SK-N-MC (cell line): ENCODE results near the gene ICAM1.
A peak's percentile ranks its signal among the peaks of the same experiment; 100 is the strongest.

ENCODE experiments used
- EZH2 ChIP-seq: fragments of 200-600 bp; sonication (generic); IDR thresholded peaks from one replicate; pipeline ENCODE4 v1.6.1; 2017; ENCODE audit warnings: antibody characterized with exemption
- FOXP2 ChIP-seq: optimal IDR thresholded peaks from 2 replicates; pipeline ENCODE3; 2011; ENCODE audit warnings: mild to moderate bottlenecking, moderate library complexity; ENCODE audit not compliant: insufficient read depth; ENCODE audit errors: extremely low read length, control extremely low read depth
- POLR2AphosphoS5 ChIP-seq: IDR thresholded peaks from 2 replicates; pipeline ENCODE4 v1.6.1; 2012; ENCODE audit warnings: mild to moderate bottlenecking, low read depth, low read length, borderline replicate concordance

DNA sequence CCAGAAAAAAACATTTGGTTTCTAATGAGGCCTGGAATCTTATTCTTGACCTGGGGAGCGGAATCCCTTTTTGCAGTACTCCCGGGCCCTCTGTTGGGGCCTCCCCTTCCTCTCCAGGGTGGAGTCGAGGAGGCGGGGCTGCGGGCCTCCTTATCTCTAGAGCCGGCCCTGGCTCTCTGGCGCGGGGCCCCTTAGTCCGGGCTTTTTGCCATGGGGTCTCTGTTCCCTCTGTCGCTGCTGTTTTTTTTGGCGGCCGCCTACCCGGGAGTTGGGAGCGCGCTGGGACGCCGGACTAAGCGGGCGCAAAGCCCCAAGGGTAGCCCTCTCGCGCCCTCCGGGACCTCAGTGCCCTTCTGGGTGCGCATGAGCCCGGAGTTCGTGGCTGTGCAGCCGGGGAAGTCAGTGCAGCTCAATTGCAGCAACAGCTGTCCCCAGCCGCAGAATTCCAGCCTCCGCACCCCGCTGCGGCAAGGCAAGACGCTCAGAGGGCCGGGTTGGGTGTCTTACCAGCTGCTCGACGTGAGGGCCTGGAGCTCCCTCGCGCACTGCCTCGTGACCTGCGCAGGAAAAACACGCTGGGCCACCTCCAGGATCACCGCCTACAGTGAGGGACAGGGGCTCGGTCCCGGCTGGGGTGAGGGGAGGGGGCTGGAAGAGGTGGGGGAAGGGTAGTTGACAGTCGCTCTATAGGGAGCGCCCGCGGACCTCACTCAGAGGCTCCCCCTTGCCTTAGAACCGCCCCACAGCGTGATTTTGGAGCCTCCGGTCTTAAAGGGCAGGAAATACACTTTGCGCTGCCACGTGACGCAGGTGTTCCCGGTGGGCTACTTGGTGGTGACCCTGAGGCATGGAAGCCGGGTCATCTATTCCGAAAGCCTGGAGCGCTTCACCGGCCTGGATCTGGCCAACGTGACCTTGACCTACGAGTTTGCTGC, 16.1 kb downstream of the ICAM1 start, which contains the start of gene ICAM4:
- TF ChIP-seq EZH2 (no peak), POLR2AphosphoS5 (peak; percentile 74), FOXP2 (peak; percentile 51)
